H1 (cell line): Measurements from ENCODE around the gene TIMM8B. TPM values are rescaled to one million over a fixed set of nuclear protein-coding genes. Genes with fewer than 3 reads are reported as not detected.

Experiments
- GABPA ChIP-seq: IDR thresholded peaks from 2 replicates; pipeline ENCODE4 v1.6.1; 2011; ENCODE audit warnings: mild to moderate bottlenecking, low read length, moderate library complexity, borderline replicate concordance; ENCODE audit not compliant: insufficient read depth
- NANOG ChIP-seq: IDR thresholded peaks from 2 replicates; pipeline ENCODE4 v1.6.1; 2011; ENCODE audit warnings: low read length, low read depth, mild to moderate bottlenecking, inconsistent platforms; ENCODE audit not compliant: insufficient read depth, poor library complexity, severe bottlenecking
- POU5F1 ChIP-seq: IDR thresholded peaks from 2 replicates; pipeline ENCODE4 v1.6.1; 2011; ENCODE audit warnings: low read depth, mild to moderate bottlenecking, low read length, moderate library complexity
- polyA plus RNA-seq, 7 experiments: library from polyadenylated mRNA; depleted of rRNA in 3 of 7; stranded (reverse) in 5 of 7; unstranded in 2 of 7; fragments of >200 nt in 5 of 7; fragments of 200-250 nt in 2 of 7; gene quantifications; 1 replicate in 5 of 7; 2 replicates in 1 of 7; 4 replicates in 1 of 7; pipeline versions ENCODE4 v1.2.1 to v1.2.3, GENCODE V29; 2011 to 2013; ENCODE audit warnings: missing spikeins in 2 of 7, mixed read lengths in 2 of 7
- total RNA-seq: library from RNA; stranded (reverse); fragmentation: NEBNext Ultra II Directional; extraction: Animal tissue kit (Norgen Biotek cat#: 25700); gene quantifications from 2 replicates; pipeline ENCODE4 v1.2.1, GENCODE V29; 2021

Gene TIMM8B
- total and polyA plus RNA-seq, 2 of the 8 experiments (the other 6 are each of a cell fraction or from before 2014, with no cell fraction given): 93.7 to 143 TPM

DNA sequence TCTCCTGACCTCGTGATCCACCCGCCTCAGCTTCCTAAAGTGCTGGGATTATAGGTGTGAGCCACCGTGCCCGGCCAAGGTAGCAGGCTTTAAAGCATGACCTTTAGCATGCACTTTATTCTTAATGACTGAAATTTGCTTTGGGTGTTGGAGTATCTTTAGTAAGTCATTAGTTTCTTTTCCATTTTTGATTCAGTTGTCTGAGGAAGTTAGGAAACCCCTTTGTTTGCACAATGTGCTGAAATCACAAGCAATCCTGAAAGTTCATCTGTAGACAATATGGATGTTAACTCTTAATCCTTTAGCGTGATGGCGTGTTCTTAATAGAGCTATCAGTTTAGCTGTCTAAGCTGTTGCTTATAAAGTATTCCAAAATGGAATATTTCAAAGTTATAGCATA lies 16.9 kb upstream of the TIMM8B start (continued):
- TF ChIP-seq GABPA (no peak), POU5F1 (no peak), NANOG (no peak)
- TF ChIP-seq, all 59 proteins: peak for 0
